MM.1S (cell line): ENCODE measurements around the gene GNAL.

Source experiments
- DNase-seq: peaks from one replicate; pipeline ENCODE4 v3.0.0-alpha.2; 2015
- H2AFZ ChIP-seq: fragments of 300-600 bp; sonication (generic); 2 replicates; pipeline ENCODE4 v1.6.0; 2016; ENCODE audit warnings: antibody characterized with exemption, low read length
- H3F3A ChIP-seq: fragments of 300-600 bp; sonication (generic); 2 replicates; pipeline ENCODE4 v1.6.1; 2016; ENCODE audit warnings: mild to moderate bottlenecking, antibody characterized with exemption, low read length, moderate library complexity, mixed read lengths; ENCODE audit not compliant: insufficient read depth
- H3K27ac ChIP-seq: fragments of 300-600 bp; sonication (generic); 2 replicates; pipeline ENCODE4 v1.5.1; 2016; ENCODE audit warnings: mild to moderate bottlenecking, low read length
- H3K27me3 ChIP-seq: fragments of 300-600 bp; sonication (generic); replicated peaks from 2 replicates; pipeline ENCODE4 v1.6.0; 2016; ENCODE audit warnings: low read length; ENCODE audit not compliant: insufficient read depth
- H3K36me3 ChIP-seq: fragments of 300-600 bp; sonication (generic); replicated peaks from 2 replicates; pipeline ENCODE4 v1.6.1; 2016; ENCODE audit warnings: mild to moderate bottlenecking, low read length, mixed read lengths; ENCODE audit not compliant: insufficient read depth
- H3K4me1 ChIP-seq: fragments of 300-600 bp; sonication (generic); 2 replicates; pipeline ENCODE4 v1.6.1; 2016; ENCODE audit warnings: low read length, mixed read lengths
- H3K4me2 ChIP-seq: fragments of 300-600 bp; sonication (generic); 2 replicates; pipeline ENCODE4 v1.6.0; 2016; ENCODE audit warnings: low read depth, low read length
- H3K4me3 ChIP-seq: fragments of 300-600 bp; sonication (generic); 2 replicates; pipeline ENCODE4 v1.5.1; 2016; ENCODE audit warnings: low read length, mixed read lengths
- H3K79me2 ChIP-seq: fragments of 300-600 bp; sonication (generic); 2 replicates; pipeline ENCODE4 v1.6.1; 2016; ENCODE audit warnings: mixed run types, low read length, mixed read lengths
- H3K9ac ChIP-seq: fragments of 300-600 bp; sonication (generic); 2 replicates; pipeline ENCODE4 v1.6.1; 2016; ENCODE audit warnings: low read length, mixed read lengths
- H3K9me2 ChIP-seq: fragments of 300-600 bp; sonication (generic); replicated peaks from 2 replicates; pipeline ENCODE4 v1.6.1; 2016; ENCODE audit warnings: mild to moderate bottlenecking, low read length, mixed read lengths; ENCODE audit not compliant: insufficient read depth
- H3K9me3 ChIP-seq: fragments of 300-600 bp; sonication (generic); replicated peaks from 2 replicates; pipeline ENCODE4 v1.6.1; 2016; ENCODE audit warnings: mild to moderate bottlenecking, low read length, mixed read lengths; ENCODE audit not compliant: insufficient read depth
- H4K20me1 ChIP-seq: fragments of 300-600 bp; sonication (generic); 2 replicates; pipeline ENCODE4 v1.6.1; 2016; ENCODE audit warnings: mild to moderate bottlenecking, low read length, moderate library complexity, mixed read lengths; ENCODE audit not compliant: insufficient read depth
- EZH2 ChIP-seq: fragments of 300-600 bp; sonication (generic); optimal IDR thresholded peaks from 2 replicates; pipeline ENCODE3; 2017; ENCODE audit warnings: low read depth, mild to moderate bottlenecking, antibody characterized with exemption, low read length, mixed read lengths
- EZH2phosphoT487 ChIP-seq: fragments of 300-600 bp; sonication (generic); IDR thresholded peaks from 2 replicates; pipeline ENCODE4 v1.6.1; 2018; ENCODE audit warnings: antibody characterized with exemption, low read length
- TF ChIP-seq, protein P1 (sequence below): fragments of 300-600 bp; sonication (generic); IDR thresholded peaks from 2 replicates; pipeline ENCODE4 v1.5.1; 2016; ENCODE audit warnings: antibody characterized with exemption, low read length, mixed read lengths

GNAL gene

GRCh38 chr18:11840493-11840892 is 151.4 kb downstream of the GNAL start:
- Histone ChIP-seq H2AFZ (no peak overlapping the region), H3K27me3 (no peaks in the 10 kb centered on the region), H3K4me2 (no peak overlapping the region), H4K20me1 (no peaks in the 10 kb centered on the region), H3K9ac (no peak overlapping the region), H3K4me3 (no peak overlapping the region), H3K9me3 (no peaks in the 10 kb centered on the region), H3F3A (no peaks in the 10 kb centered on the region), H3K4me1 (no peaks in the 10 kb centered on the region), H3K27ac (no peak overlapping the region), H3K9me2 (no peaks in the 10 kb centered on the region), H3K36me3 (no peaks in the 10 kb centered on the region), H3K79me2 (no peaks in the 10 kb centered on the region)
- no peak for DNase-seq
- TF ChIP-seq EZH2phosphoT487: no peak
- TF ChIP-seq, protein P1, sequence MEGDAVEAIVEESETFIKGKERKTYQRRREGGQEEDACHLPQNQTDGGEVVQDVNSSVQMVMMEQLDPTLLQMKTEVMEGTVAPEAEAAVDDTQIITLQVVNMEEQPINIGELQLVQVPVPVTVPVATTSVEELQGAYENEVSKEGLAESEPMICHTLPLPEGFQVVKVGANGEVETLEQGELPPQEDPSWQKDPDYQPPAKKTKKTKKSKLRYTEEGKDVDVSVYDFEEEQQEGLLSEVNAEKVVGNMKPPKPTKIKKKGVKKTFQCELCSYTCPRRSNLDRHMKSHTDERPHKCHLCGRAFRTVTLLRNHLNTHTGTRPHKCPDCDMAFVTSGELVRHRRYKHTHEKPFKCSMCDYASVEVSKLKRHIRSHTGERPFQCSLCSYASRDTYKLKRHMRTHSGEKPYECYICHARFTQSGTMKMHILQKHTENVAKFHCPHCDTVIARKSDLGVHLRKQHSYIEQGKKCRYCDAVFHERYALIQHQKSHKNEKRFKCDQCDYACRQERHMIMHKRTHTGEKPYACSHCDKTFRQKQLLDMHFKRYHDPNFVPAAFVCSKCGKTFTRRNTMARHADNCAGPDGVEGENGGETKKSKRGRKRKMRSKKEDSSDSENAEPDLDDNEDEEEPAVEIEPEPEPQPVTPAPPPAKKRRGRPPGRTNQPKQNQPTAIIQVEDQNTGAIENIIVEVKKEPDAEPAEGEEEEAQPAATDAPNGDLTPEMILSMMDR: no peak
- no peak for TF ChIP-seq EZH2

- TF ChIP-seq EZH2: no peak
- TF ChIP-seq EZH2phosphoT487: no peak
- Histone ChIP-seq H3K9me3 (no peaks in the 10 kb centered on the region), H2AFZ (no peak overlapping the region), H3K27ac (no peak overlapping the region), H3K27me3 (no peaks in the 10 kb centered on the region), H3K79me2 (no peaks in the 10 kb centered on the region), H3K36me3 (no peaks in the 10 kb centered on the region), H3K9ac (no peak overlapping the region), H3F3A (no peaks in the 10 kb centered on the region), H3K9me2 (no peaks in the 10 kb centered on the region), H3K4me1 (no peaks in the 10 kb centered on the region), H4K20me1 (no peaks in the 10 kb centered on the region), H3K4me3 (no peak overlapping the region), H3K4me2 (no peak overlapping the region)
- no peak for DNase-seq
These were observed 153.5 kb downstream of the GNAL start for GRCh38 chr18:11842562-11842961.

DNA sequence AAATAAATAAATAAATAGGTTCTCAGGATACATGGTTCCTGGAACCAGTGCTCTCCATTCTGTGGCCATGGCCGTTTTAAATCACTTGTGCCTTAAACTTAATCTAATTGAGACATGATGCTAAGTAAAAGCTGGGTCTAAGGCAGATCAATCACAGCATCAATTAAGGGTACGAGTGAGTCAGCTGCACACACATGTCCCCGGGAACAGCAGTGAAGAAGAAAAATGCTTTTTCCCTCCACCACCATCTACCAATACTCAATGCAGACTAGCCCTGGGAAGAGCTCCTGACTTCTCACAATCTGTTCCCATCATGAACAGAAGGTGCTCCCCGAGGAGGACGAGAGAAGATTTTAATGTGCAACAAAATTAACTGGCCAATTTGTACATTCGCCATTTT is 155.4 kb downstream of the GNAL start:
- TF ChIP-seq EZH2phosphoT487 (no peak), EZH2 (no peak)
- TF ChIP-seq, protein P1: no peak
- H3K27ac ChIP-seq: no peak overlapping the region
- no peak for DNase-seq
- H3K36me3 ChIP-seq: no peaks in the 10 kb centered on the region
- H3K4me1 ChIP-seq: no peaks in the 10 kb centered on the region
- no peak overlapping the region for H3K4me3 ChIP-seq
- no peaks in the 10 kb centered on the region for H3F3A ChIP-seq
- no peaks in the 10 kb centered on the region for H3K79me2 ChIP-seq
- H3K9ac ChIP-seq: no peak overlapping the region
- no peak overlapping the region for H2AFZ ChIP-seq
- H3K27me3 ChIP-seq: no peaks in the 10 kb centered on the region
- H3K9me2 ChIP-seq: no peaks in the 10 kb centered on the region
- H3K4me2 ChIP-seq: no peak overlapping the region
- H3K9me3 ChIP-seq: no peaks in the 10 kb centered on the region
- H4K20me1 ChIP-seq: no peaks in the 10 kb centered on the region

- Histone ChIP-seq H3K27me3 (no peaks in the 10 kb centered on the region), H3F3A (peaks cover 6% of the 10 kb centered on the region), H3K36me3 (no peaks in the 10 kb centered on the region), H4K20me1 (no peaks in the 10 kb centered on the region), H3K4me2 (no peak overlapping the region), H3K27ac (no peak overlapping the region), H2AFZ (no peak overlapping the region), H3K9me3 (no peaks in the 10 kb centered on the region), H3K4me1 (peaks cover 4% of the 10 kb centered on the region; the same call in 1 of the 2 replicates), H3K4me3 (no peak overlapping the region), H3K79me2 (no peaks in the 10 kb centered on the region), H3K9ac (no peak overlapping the region), H3K9me2 (no peaks in the 10 kb centered on the region)
- no peak for DNase-seq
- TF ChIP-seq, protein P1: no peak
- TF ChIP-seq EZH2 (no peak), EZH2phosphoT487 (no peak)
These were observed 156.6 kb downstream of the GNAL start for GRCh38 chr18:11845654-11846053.
